Adrenal gland (tissue), 5 donors: ENCODE measurements around the gene DCDC2C.

Experiments used
- POLR2A ChIP-seq, 2 donors: fragments of 450-650 bp; IDR thresholded peaks; one replicate each; pipeline ENCODE4 v1.6.1; 2017; ENCODE audit warnings: antibody characterized with exemption in 2 of 2, mild to moderate bottlenecking in 2 of 2, moderate library complexity in 1 of 2
- TF ChIP-seq, protein P1 (sequence below), 6 experiments: fragments of 450-650 bp in 4 of 6; fragments of 200-600 bp in 2 of 6; sonication (generic) in 1 of 6; IDR thresholded peaks; 1 replicate in 5 of 6; 2 replicates in 1 of 6; pipeline versions ENCODE4 v1.5.1 to v1.8.0; 2016 to 2021; ENCODE audit warnings: antibody characterized with exemption in 6 of 6, mild to moderate bottlenecking in 2 of 6, moderate library complexity in 1 of 6
- donor health status: DM: no; HTN: no; CAD: no.

- TF ChIP-seq, protein P1, sequence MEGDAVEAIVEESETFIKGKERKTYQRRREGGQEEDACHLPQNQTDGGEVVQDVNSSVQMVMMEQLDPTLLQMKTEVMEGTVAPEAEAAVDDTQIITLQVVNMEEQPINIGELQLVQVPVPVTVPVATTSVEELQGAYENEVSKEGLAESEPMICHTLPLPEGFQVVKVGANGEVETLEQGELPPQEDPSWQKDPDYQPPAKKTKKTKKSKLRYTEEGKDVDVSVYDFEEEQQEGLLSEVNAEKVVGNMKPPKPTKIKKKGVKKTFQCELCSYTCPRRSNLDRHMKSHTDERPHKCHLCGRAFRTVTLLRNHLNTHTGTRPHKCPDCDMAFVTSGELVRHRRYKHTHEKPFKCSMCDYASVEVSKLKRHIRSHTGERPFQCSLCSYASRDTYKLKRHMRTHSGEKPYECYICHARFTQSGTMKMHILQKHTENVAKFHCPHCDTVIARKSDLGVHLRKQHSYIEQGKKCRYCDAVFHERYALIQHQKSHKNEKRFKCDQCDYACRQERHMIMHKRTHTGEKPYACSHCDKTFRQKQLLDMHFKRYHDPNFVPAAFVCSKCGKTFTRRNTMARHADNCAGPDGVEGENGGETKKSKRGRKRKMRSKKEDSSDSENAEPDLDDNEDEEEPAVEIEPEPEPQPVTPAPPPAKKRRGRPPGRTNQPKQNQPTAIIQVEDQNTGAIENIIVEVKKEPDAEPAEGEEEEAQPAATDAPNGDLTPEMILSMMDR (IDR thresholded peaks at IDR 0.05), result no peak
- TF ChIP-seq POLR2A (IDR thresholded peaks at IDR 0.05), result no peak
Measured at GRCh38 chr2:3777966-3778365, 74.6 kb downstream of the DCDC2C start.
